KMS-11 (cell line): ENCODE data around the gene CDC42BPB.

Experiments
- H2AFZ ChIP-seq: fragments of 200-600 bp; sonication (generic); 2 replicates; pipeline ENCODE4 v1.6.1; 2016; ENCODE audit warnings: antibody characterized with exemption, mixed run types, low read depth
- H3K27ac ChIP-seq: fragments of 200-600 bp; sonication (generic); 2 replicates; pipeline ENCODE4 v1.6.1; 2016; ENCODE audit warnings: mild to moderate bottlenecking, mixed run types
- H3K27me3 ChIP-seq: fragments of 200-600 bp; sonication (generic); 2 replicates; pipeline ENCODE4 v1.6.1; 2017; ENCODE audit warnings: mild to moderate bottlenecking, low read depth, mixed run types, moderate library complexity; ENCODE audit not compliant: insufficient read depth
- H3K36me3 ChIP-seq: fragments of 200-600 bp; sonication (generic); 2 replicates; pipeline ENCODE4 v1.6.1; 2017; ENCODE audit warnings: mild to moderate bottlenecking, mixed run types; ENCODE audit not compliant: insufficient read depth
- H3K4me1 ChIP-seq: fragments of 200-600 bp; sonication (generic); 2 replicates; pipeline ENCODE4 v1.6.1; 2016; ENCODE audit warnings: mild to moderate bottlenecking, low read depth, mixed run types; ENCODE audit not compliant: poor library complexity, severe bottlenecking
- H3K4me2 ChIP-seq: fragments of 200-600 bp; sonication (generic); 2 replicates; pipeline ENCODE4 v1.7.0; 2016; ENCODE audit warnings: mild to moderate bottlenecking, mixed run types
- H3K4me3 ChIP-seq: fragments of 200-600 bp; sonication (generic); IDR thresholded peaks from 2 replicates; pipeline ENCODE4 v1.6.1; 2017; ENCODE audit warnings: low read depth, low read length, mixed read lengths; ENCODE audit not compliant: insufficient read depth
- H3K79me2 ChIP-seq: fragments of 200-600 bp; sonication (generic); 2 replicates; pipeline ENCODE4 v1.6.1; 2016; ENCODE audit warnings: low read depth, mixed run types; ENCODE audit not compliant: insufficient read depth
- H3K9ac ChIP-seq: fragments of 200-600 bp; sonication (generic); 2 replicates; pipeline ENCODE4 v1.6.1; 2016; ENCODE audit warnings: mild to moderate bottlenecking, mixed run types
- H4K20me1 ChIP-seq: fragments of 200-600 bp; sonication (generic); 2 replicates; pipeline ENCODE4 v1.6.1; 2016; ENCODE audit warnings: mild to moderate bottlenecking, mixed run types; ENCODE audit not compliant: insufficient read depth
- CTCF ChIP-seq: fragments of 200-600 bp; sonication (generic); conservative IDR thresholded peaks from 2 replicates; pipeline ENCODE4 v1.6.1; 2017; ENCODE audit warnings: low read depth, mild to moderate bottlenecking, antibody characterized with exemption, low read length, moderate library complexity, mixed read lengths

CDC42BPB gene

GRCh38 chr14:102923925-102924486 lies 133.3 kb downstream of the CDC42BPB start:
- Histone ChIP-seq H3K27me3 (no peaks in the 10 kb centered on the region), H3K4me2 (no peak overlapping the region)

GRCh38 chr14:102923201-102923924 lies 134.0 kb downstream of the CDC42BPB start:
- Histone ChIP-seq H3K4me1 (no peaks in the 10 kb centered on the region), H3K79me2 (no peaks in the 10 kb centered on the region), H3K4me2 (no peak overlapping the region), H3K4me3 (no peak overlapping the region), H3K27ac (no peak overlapping the region), H3K36me3 (no peaks in the 10 kb centered on the region), H4K20me1 (no peaks in the 10 kb centered on the region), H3K27me3 (no peaks in the 10 kb centered on the region), H3K9ac (no peak overlapping the region), H2AFZ (no peak overlapping the region)
- no peak for TF ChIP-seq CTCF

More at GRCh38 chr14:102923925-102924486, 133.3 kb downstream of the CDC42BPB start:
- no peaks in the 10 kb centered on the region for H3K36me3 ChIP-seq
- H3K27ac ChIP-seq, result no peak overlapping the region
- no peaks in the 10 kb centered on the region for H3K4me1 ChIP-seq
- no peak for TF ChIP-seq CTCF
- no peak overlapping the region for H3K9ac ChIP-seq
- H2AFZ ChIP-seq, result no peak overlapping the region
- H3K79me2 ChIP-seq, result no peaks in the 10 kb centered on the region
- no peaks in the 10 kb centered on the region for H4K20me1 ChIP-seq
- H3K4me3 ChIP-seq, result no peak overlapping the region

- Histone ChIP-seq H3K27ac (no peak within 1 kb of the TSS), H4K20me1 (no peaks in the 10 kb centered on the region), H3K4me3 (no peak within 1 kb of the TSS), H3K4me2 (no peak within 1 kb of the TSS), H3K36me3 (no peaks in the 10 kb centered on the region), H2AFZ (no peak within 1 kb of the TSS), H3K79me2 (no peaks in the 10 kb centered on the region), H3K27me3 (no peaks in the 10 kb centered on the region), H3K4me1 (no peaks in the 10 kb centered on the region), H3K9ac (no peak within 1 kb of the TSS)
- TF ChIP-seq CTCF, result no peak
Measured at GRCh38 chr14:102922490-102923200, 134.7 kb downstream of the CDC42BPB start, which contains the start of gene AMN. TSS of gene AMN (plus strand) at chr14:102922663. CDS start at chr14:102922689, 26 bp downstream.

GRCh38 chr14:102920998-102921304 lies 136.4 kb downstream of the CDC42BPB start:
- no peak overlapping the region for H3K4me3 ChIP-seq
- H4K20me1 ChIP-seq, result no peaks in the 10 kb centered on the region
- no peak for TF ChIP-seq CTCF
- H2AFZ ChIP-seq, result no peak overlapping the region
- H3K79me2 ChIP-seq, result no peaks in the 10 kb centered on the region
- H3K36me3 ChIP-seq, result no peaks in the 10 kb centered on the region
- H3K4me1 ChIP-seq, result peaks cover 3% of the 10 kb centered on the region
- H3K4me2 ChIP-seq, result no peak overlapping the region
- H3K27me3 ChIP-seq, result no peaks in the 10 kb centered on the region
- no peak overlapping the region for H3K27ac ChIP-seq
- no peak overlapping the region for H3K9ac ChIP-seq
